GM21381 (cell line): Measurements from ENCODE around the gene STPG4.

Experiments used
- ATAC-seq: cut with Tn5 transposase; IDR thresholded peaks from one replicate; pipeline ENCODE4 v1.9.1; 2021; ENCODE audit warnings: mild to moderate bottlenecking, moderate library complexity; ENCODE audit not compliant: unreplicated experiment

STPG4 gene

DNA sequence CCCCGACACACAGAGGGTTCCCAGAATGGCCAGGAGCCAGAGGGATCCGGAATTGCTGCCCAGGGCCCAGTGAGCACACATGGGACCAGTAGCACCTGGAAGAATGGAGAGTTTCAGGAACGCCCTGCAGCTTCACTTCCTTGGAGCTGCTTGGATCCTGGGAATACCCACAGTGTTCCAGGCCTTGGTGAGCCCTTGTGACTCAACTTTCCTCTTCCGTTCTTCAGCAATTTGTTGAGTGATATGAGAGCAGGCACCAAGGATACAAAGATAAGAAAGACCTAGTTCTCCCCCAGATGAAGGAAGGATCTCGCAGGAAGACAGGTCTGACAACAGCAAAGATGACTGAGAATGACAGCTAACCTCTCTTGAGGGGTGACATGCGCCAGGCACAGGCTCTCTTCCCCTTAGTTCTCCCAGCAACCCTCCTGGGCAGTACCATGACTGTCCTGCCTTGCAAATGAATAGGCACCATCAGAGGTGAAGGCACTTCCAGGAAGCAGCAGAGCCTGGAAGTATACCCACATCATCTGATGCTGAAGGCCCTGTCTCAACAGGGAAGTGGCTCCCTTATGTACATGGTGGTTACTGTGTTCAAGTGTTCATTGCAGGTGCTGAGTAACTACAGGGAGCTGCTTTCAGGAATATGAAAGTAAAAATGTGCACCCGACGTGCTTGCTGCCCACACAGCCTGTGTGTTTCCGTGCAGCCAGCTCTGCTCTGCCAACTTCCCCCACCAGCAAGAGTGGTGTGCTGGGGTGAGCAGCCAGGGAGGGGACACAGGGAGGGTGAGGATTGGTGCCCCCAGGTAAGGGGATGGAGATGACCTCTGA, 116.2 kb downstream of the STPG4 start:
- ATAC-seq, result no peak

DNA sequence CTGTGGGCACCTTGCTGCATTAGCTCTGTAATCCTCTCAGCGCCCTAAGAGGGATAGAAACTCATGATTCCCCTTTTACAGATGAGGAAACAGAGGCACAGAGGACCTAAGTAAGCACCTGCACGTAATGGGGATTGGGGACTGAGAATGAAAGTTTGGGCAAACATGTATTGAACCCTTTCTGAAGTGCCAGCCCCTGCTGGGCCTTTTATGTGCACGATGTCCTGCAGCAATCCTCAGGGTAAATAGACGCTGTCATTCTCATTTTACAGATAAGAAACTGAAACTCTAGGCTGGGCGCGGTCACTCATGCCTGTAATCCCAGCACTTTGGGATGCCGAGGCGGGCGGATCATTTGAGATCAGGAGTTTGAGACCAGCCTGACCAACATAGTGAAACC, 117.4 kb downstream of the STPG4 start:
- no peak for ATAC-seq
